ENCODE data around the gene POTEF. TPM values are rescaled to one million over a fixed set of nuclear protein-coding genes. Genes with fewer than 3 reads are reported as not detected.
"Not testable (repeated sequence)": the region's sequence is repeated elsewhere in the genome, so short reads cannot be mapped to it uniquely, and the experiment has no call there.

POTEF gene
- total RNA-seq: not detected

GRCh38 chr2:130129120-130129829 is at the start of gene POTEF:
TSS of gene POTEF (minus strand) at chr2:130129222. CDS start at chr2:130120515, 8,707 bp downstream.
- DNase-seq (ENCODE audit: low spot score in 2 of 2); H3K9me3 ChIP-seq; H3K27ac ChIP-seq; H3K36me3 ChIP-seq; H3K27me3 ChIP-seq; H3K4me1 ChIP-seq; H3K4me3 ChIP-seq: not testable (repeated sequence)
- WGBS, 2 donors: 91% methylated on average over 18 to 24 of the region's 29 CpGs

GRCh38 chr2:130174866-130175265 is 45.8 kb upstream of the POTEF start:
- WGBS, 2 donors: 89 to 93% methylated on average over 5 of the region's 5 CpGs

GRCh38 chr2:130169896-130170295 is 40.9 kb upstream of the POTEF start:
- H3K27ac ChIP-seq: no peak overlapping the region
- H3K36me3 ChIP-seq: peaks cover 0 to 95% (median 3%) of the 10 kb centered on the region in 3 donors
- 95% methylated on average over 7 of the region's 7 CpGs for WGBS, 2 donors

More at GRCh38 chr2:130174866-130175265, 45.8 kb upstream of the POTEF start:
- not testable (repeated sequence) for H3K4me1 ChIP-seq; H3K27me3 ChIP-seq; DNase-seq (ENCODE audit: low spot score in 2 of 2); H3K9me3 ChIP-seq; H3K27ac ChIP-seq; H3K4me3 ChIP-seq
- peaks cover 0 to 71% (median 5%) of the 10 kb centered on the region in 3 donors for H3K36me3 ChIP-seq

GRCh38 chr2:130169163-130169562 is 40.1 kb upstream of the POTEF start:
- H3K27me3 ChIP-seq; H3K4me3 ChIP-seq; H3K4me1 ChIP-seq; H3K9me3 ChIP-seq; H3K27ac ChIP-seq; DNase-seq (ENCODE audit: low spot score in 2 of 2): not testable (repeated sequence)
- peaks cover 0 to 95% (median under 1%) of the 10 kb centered on the region in 3 donors for H3K36me3 ChIP-seq
- WGBS, 2 donors: 83 to 100% methylated on average over 3 of the region's 3 CpGs

More at GRCh38 chr2:130169896-130170295, 40.9 kb upstream of the POTEF start:
- no peak for DNase-seq (ENCODE audit: low spot score in 2 of 2)
- Histone ChIP-seq H3K27me3 (no peaks in the 10 kb centered on the region), H3K4me1 (no peaks in the 10 kb centered on the region), H3K4me3 (no peak overlapping the region), H3K9me3 (no peaks in the 10 kb centered on the region)
- TF ChIP-seq POLR2A (IDR thresholded peaks at IDR 0.05): no peak
- TF ChIP-seq CTCF (IDR thresholded peaks at IDR 0.05): no peak
- TF ChIP-seq EP300 (IDR thresholded peaks at IDR 0.05): no peak

GRCh38 chr2:130166611-130167010 is 37.6 kb upstream of the POTEF start:
- not testable (repeated sequence) for DNase-seq (ENCODE audit: low spot score in 2 of 2); H3K4me3 ChIP-seq; H3K27ac ChIP-seq; H3K4me1 ChIP-seq; H3K27me3 ChIP-seq; H3K9me3 ChIP-seq
- H3K36me3 ChIP-seq: peaks cover 0 to 92% (median 7%) of the 10 kb centered on the region in 3 donors
- WGBS, 2 donors: 68 to 87% methylated on average over 3 of the region's 3 CpGs

- Histone ChIP-seq H3K27me3 (no peaks in the 10 kb centered on the region), H3K9me3 (no peaks in the 10 kb centered on the region), H3K27ac (no peak overlapping the region), H3K4me3 (no peak overlapping the region), H3K36me3 (peaks cover 0 to 91% (median 7%) of the 10 kb centered on the region in 3 donors), H3K4me1 (no peaks in the 10 kb centered on the region)
- TF ChIP-seq POLR2A (IDR thresholded peaks at IDR 0.05): no peak
- no peak for TF ChIP-seq EP300 (IDR thresholded peaks at IDR 0.05)
- no peak for TF ChIP-seq CTCF (IDR thresholded peaks at IDR 0.05)
- no peak for DNase-seq (ENCODE audit: low spot score in 2 of 2)
- 94 to 98% methylated on average over 8 of the region's 8 CpGs for WGBS, 2 donors
These were observed 36.4 kb upstream of the POTEF start for GRCh38 chr2:130165293-130166016.

GRCh38 chr2:130162968-130163367 is 33.9 kb upstream of the POTEF start:
- 84 to 92% methylated on average over 6 to 8 of the region's 9 CpGs for WGBS, 2 donors
- TF ChIP-seq EP300 (IDR thresholded peaks at IDR 0.05): no peak
- no peak for TF ChIP-seq POLR2A (IDR thresholded peaks at IDR 0.05)
- TF ChIP-seq CTCF (IDR thresholded peaks at IDR 0.05): no peak
- Histone ChIP-seq H3K4me3 (no peak overlapping the region), H3K36me3 (peaks cover 0 to 96% (median 7%) of the 10 kb centered on the region in 3 donors), H3K9me3 (no peaks in the 10 kb centered on the region), H3K27ac (no peak overlapping the region), H3K27me3 (no peaks in the 10 kb centered on the region), H3K4me1 (no peaks in the 10 kb centered on the region)
- no peak for DNase-seq (ENCODE audit: low spot score in 2 of 2)

- 88 to 93% methylated on average over 6 of the region's 7 CpGs for WGBS, 2 donors
- peaks cover 0 to 96% (median 7%) of the 10 kb centered on the region in 3 donors for H3K36me3 ChIP-seq
These were observed 33.5 kb upstream of the POTEF start for GRCh38 chr2:130162486-130162885.

GRCh38 chr2:130160838-130161705 is 32.0 kb upstream of the POTEF start:
- not testable (repeated sequence) for DNase-seq (ENCODE audit: low spot score in 2 of 2); H3K27me3 ChIP-seq; H3K27ac ChIP-seq; H3K4me1 ChIP-seq; H3K9me3 ChIP-seq; H3K4me3 ChIP-seq
- H3K36me3 ChIP-seq: peaks cover 0 to 93% (median 7%) of the 10 kb centered on the region in 3 donors
- WGBS, 2 donors: 75 to 78% methylated on average over 23 to 24 of the region's 25 CpGs

More at GRCh38 chr2:130162486-130162885, 33.5 kb upstream of the POTEF start:
- not testable (repeated sequence) for H3K27me3 ChIP-seq; H3K9me3 ChIP-seq; H3K27ac ChIP-seq; H3K4me3 ChIP-seq; DNase-seq (ENCODE audit: low spot score in 2 of 2); H3K4me1 ChIP-seq
